ENCODE measurements around the gene ITIH4. TPM values are rescaled to one million over a fixed set of nuclear protein-coding genes. Genes with fewer than 3 reads are reported as not detected.

Gene ITIH4
- total and polyA plus RNA-seq, 2 of the 13 experiments (the other 11 are each of a cell fraction or from before 2014, with no cell fraction given) = 2.7 to 5.3 TPM

DNA sequence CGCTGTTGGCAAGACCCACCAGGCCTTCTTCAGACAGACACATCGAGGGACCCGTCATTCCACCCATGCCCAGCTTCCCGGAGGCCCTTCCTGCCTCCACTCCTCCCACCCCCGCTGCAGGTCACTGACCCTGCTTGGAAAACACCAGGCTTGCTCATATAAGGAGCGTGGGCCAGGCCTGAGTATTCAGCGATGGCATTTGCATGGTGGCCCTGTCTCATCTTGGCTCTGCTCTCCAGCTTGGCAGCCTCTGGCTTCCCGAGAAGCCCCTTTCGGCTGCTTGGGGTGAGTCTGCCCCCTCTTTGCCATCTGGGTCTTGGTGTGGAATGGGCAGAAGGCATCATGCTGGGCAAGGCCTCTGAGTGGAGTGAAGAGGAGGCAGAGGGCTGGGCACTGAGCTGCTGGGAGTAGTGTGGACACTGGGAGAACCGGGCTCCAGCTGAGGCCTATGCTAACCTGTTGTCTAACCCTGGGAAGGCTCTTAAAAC, 35.8 kb downstream of the ITIH4 start, which contains the start of gene ITIH3 (continued):
- TF ChIP-seq, protein P1, sequence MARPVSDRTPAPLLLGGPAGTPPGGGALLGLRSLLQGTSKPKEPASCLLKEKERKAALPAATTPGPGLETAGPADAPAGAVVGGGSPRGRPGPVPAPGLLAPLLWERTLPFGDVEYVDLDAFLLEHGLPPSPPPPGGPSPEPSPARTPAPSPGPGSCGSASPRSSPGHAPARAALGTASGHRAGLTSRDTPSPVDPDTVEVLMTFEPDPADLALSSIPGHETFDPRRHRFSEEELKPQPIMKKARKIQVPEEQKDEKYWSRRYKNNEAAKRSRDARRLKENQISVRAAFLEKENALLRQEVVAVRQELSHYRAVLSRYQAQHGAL (CRISPR knock-in tag; IDR thresholded peaks at IDR 0.05; ENCODE audit: not compliant biosample characterization) = no peak
- peak; percentile 74; the same call in 1 of the 2 replicates for TF ChIP-seq ZNF281 (CRISPR knock-in tag; IDR thresholded peaks at IDR 0.05; ENCODE audit: borderline replicate concordance)
- TF ChIP-seq ZNF777 (CRISPR knock-in tag; IDR thresholded peaks at IDR 0.05) = no peak
- no peak for TF ChIP-seq RARG (CRISPR knock-in tag; IDR thresholded peaks at IDR 0.05; ENCODE audit: low read depth)
- 0 out of 2 replicates have a peak, but pooled peaks have one; percentile 47 for TF ChIP-seq ZNF644 (CRISPR knock-in tag; IDR thresholded peaks at IDR 0.05; ENCODE audit: low read depth)
- TF ChIP-seq ESRRA (CRISPR knock-in tag; IDR thresholded peaks at IDR 0.05; ENCODE audit: low read depth) = no peak
- no peak for TF ChIP-seq KMT2B (CRISPR knock-in tag; IDR thresholded peaks at IDR 0.05)
- peak; percentile 49; the same call in 1 of the 2 replicates for TF ChIP-seq TAF1 (CRISPR knock-in tag; IDR thresholded peaks at IDR 0.05)
- no peak for TF ChIP-seq LBX2 (CRISPR knock-in tag; IDR thresholded peaks at IDR 0.05; ENCODE audit: borderline replicate concordance)
- TF ChIP-seq PRDM4 (CRISPR knock-in tag; IDR thresholded peaks at IDR 0.05; ENCODE audit: borderline replicate concordance) = no peak
- peak; percentile 74 for TF ChIP-seq FOXP4 (CRISPR knock-in tag; IDR thresholded peaks at IDR 0.05)
- TF ChIP-seq NFE2 (CRISPR knock-in tag; IDR thresholded peaks at IDR 0.05) = no peak
- TF ChIP-seq SRF (IDR thresholded peaks at IDR 0.05; ENCODE audit: low read depth, low read length) = peak; percentile 91
- 0 out of 2 replicates have a peak, but pooled peaks have one; percentile 23 for TF ChIP-seq STAG1 (CRISPR knock-in tag; IDR thresholded peaks at IDR 0.05)
- no peak for TF ChIP-seq ISX (CRISPR knock-in tag; conservative IDR thresholded peaks at IDR 0.05)
- TF ChIP-seq, protein P2, sequence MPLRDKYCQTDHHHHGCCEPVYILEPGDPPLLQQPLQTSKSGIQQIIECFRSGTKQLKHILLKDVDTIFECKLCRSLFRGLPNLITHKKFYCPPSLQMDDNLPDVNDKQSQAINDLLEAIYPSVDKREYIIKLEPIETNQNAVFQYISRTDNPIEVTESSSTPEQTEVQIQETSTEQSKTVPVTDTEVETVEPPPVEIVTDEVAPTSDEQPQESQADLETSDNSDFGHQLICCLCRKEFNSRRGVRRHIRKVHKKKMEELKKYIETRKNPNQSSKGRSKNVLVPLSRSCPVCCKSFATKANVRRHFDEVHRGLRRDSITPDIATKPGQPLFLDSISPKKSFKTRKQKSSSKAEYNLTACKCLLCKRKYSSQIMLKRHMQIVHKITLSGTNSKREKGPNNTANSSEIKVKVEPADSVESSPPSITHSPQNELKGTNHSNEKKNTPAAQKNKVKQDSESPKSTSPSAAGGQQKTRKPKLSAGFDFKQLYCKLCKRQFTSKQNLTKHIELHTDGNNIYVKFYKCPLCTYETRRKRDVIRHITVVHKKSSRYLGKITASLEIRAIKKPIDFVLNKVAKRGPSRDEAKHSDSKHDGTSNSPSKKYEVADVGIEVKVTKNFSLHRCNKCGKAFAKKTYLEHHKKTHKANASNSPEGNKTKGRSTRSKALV (CRISPR knock-in tag; IDR thresholded peaks at IDR 0.05) = no peak
- peak; percentile 63 for TF ChIP-seq SAP130 (CRISPR knock-in tag; IDR thresholded peaks at IDR 0.05; ENCODE audit: low read depth)
- no peak for TF ChIP-seq BORCS8-MEF2B (CRISPR knock-in tag; IDR thresholded peaks at IDR 0.05)
- peak; percentile 67; the same call in 1 of the 2 replicates for TF ChIP-seq MAZ (IDR thresholded peaks at IDR 0.05; ENCODE audit: borderline replicate concordance, low read depth, low read length)
- TF ChIP-seq MAZ (CRISPR knock-in tag; IDR thresholded peaks at IDR 0.05; ENCODE audit: low read depth) = no peak

Measured in HepG2 (cell line).